K562 (cell line): ENCODE data around the gene CRYBA4. TPM values are rescaled to one million over a fixed set of nuclear protein-coding genes. Genes with fewer than 3 reads are reported as not detected.

ENCODE experiments used
- CBFA2T3 ChIP-seq: fragments of 450-650 bp; IDR thresholded peaks from 2 replicates; pipeline ENCODE4 v1.6.1; 2017
- CREBBP ChIP-seq: IDR thresholded peaks from one replicate; pipeline ENCODE4 v1.6.1; 2012; ENCODE audit warnings: low read depth, mild to moderate bottlenecking, control low read depth, inconsistent platforms, low read length
- ELF1 ChIP-seq: fragments of 200-800 bp; sonication (Bioruptor generic); IDR thresholded peaks from 2 replicates; pipeline ENCODE4 v1.6.1; 2016; ENCODE audit warnings: missing genetic modification characterization, missing compliant biosample characterization
- GATAD2A ChIP-seq: fragments of 450-650 bp; IDR thresholded peaks from 2 replicates; pipeline ENCODE4 v1.6.1; 2017
- L3MBTL2 ChIP-seq: fragments of 450-650 bp; IDR thresholded peaks from 2 replicates; pipeline ENCODE4 v1.6.1; 2016; ENCODE audit warnings: mild to moderate bottlenecking, moderate library complexity
- MAFK ChIP-seq: IDR thresholded peaks from 2 replicates; pipeline ENCODE4 v1.6.1; 2011; ENCODE audit warnings: low read length, improper control_type of control experiment
- MEIS2 ChIP-seq: fragments of 450-650 bp; IDR thresholded peaks from 2 replicates; pipeline ENCODE4 v1.6.1; 2014; ENCODE audit warnings: mild to moderate bottlenecking; ENCODE audit not compliant: partially characterized antibody
- MTF1 ChIP-seq: fragments of 250-450 bp; sonication (Bioruptor Pico); IDR thresholded peaks from 2 replicates; pipeline ENCODE4 v1.9.0; 2021; ENCODE audit warnings: moderate library complexity, mild to moderate bottlenecking, inconsistent platforms, borderline replicate concordance
- NCOA6 ChIP-seq: fragments of 450-650 bp; IDR thresholded peaks from 2 replicates; pipeline ENCODE4 v1.6.1; 2017; ENCODE audit warnings: mild to moderate bottlenecking
- NFXL1 ChIP-seq: fragments of 450-650 bp; formaldehyde crosslinking; IDR thresholded peaks from 2 replicates; pipeline ENCODE4 v1.4.0; 2021; ENCODE audit warnings: mild to moderate bottlenecking
- PHF21A ChIP-seq: fragments of 450-650 bp; IDR thresholded peaks from 2 replicates; pipeline ENCODE4 v1.6.1; 2017; ENCODE audit warnings: low read depth, borderline replicate concordance
- POU5F1 ChIP-seq: fragments of 150-350 bp; IDR thresholded peaks from 2 replicates; pipeline ENCODE4 v1.6.1; 2014; ENCODE audit warnings: borderline replicate concordance, low read length, low read depth, mild to moderate bottlenecking; ENCODE audit not compliant: partially characterized antibody
- PRPF4 ChIP-seq: fragments of 200-400 bp; formaldehyde crosslinking; IDR thresholded peaks from one replicate; pipeline ENCODE4 v1.6.1; 2017; ENCODE audit warnings: low read length, low read depth, mild to moderate bottlenecking; ENCODE audit not compliant: insufficient read depth, poor library complexity, severe bottlenecking
- RBM17 ChIP-seq: fragments of 200-400 bp; formaldehyde crosslinking; IDR thresholded peaks from 2 replicates; pipeline ENCODE4 v1.6.1; 2017; ENCODE audit warnings: low read depth, mild to moderate bottlenecking, low read length, borderline replicate concordance
- TCF3 ChIP-seq: sonication (generic); formaldehyde crosslinking; IDR thresholded peaks from 2 replicates; pipeline ENCODE4 v1.4.0; 2020; ENCODE audit warnings: mild to moderate bottlenecking, missing genetic modification reagents
- ZFP1 ChIP-seq: fragments of 450-650 bp; formaldehyde crosslinking; IDR thresholded peaks from 2 replicates; pipeline ENCODE4 v1.4.0; 2020; ENCODE audit warnings: mild to moderate bottlenecking, mixed read lengths
- ZNF175 ChIP-seq: fragments of 200-800 bp; sonication (Bioruptor generic); IDR thresholded peaks from 2 replicates; pipeline ENCODE4 v1.6.1; 2016; ENCODE audit warnings: low read depth, mild to moderate bottlenecking, missing genetic modification characterization, missing compliant biosample characterization
- ZNF354B ChIP-seq: fragments of 250-450 bp; sonication (Bioruptor Pico); IDR thresholded peaks from 2 replicates; pipeline ENCODE4 v1.4.0; 2020
- ZNF444 ChIP-seq: fragments of 250-450 bp; sonication (Bioruptor Pico); IDR thresholded peaks from 2 replicates; pipeline ENCODE4 v1.4.0; 2020; ENCODE audit warnings: mild to moderate bottlenecking, moderate library complexity
- ZNF551 ChIP-seq: fragments of 250-450 bp; sonication (Bioruptor Pico); IDR thresholded peaks from 2 replicates; pipeline ENCODE4 v1.5.0; 2021; ENCODE audit warnings: mild to moderate bottlenecking, moderate library complexity
- polyA plus RNA-seq, 8 experiments: library from polyadenylated mRNA; depleted of rRNA in 4 of 8; stranded (reverse) in 5 of 8; unstranded in 3 of 8; fragments of >200 nt; fragmentation: Nextera tagmentation in 2 of 8; fragmentation: Illumina TruSeq in 1 of 8; extraction: Ambion mirVana in 2 of 8; extraction: Trizol in 1 of 8; gene quantifications; 2 replicates each; pipeline versions ENCODE4 v1.2.1 to v1.2.3, GENCODE V29; 2011 to 2014; ENCODE audit warnings: inconsistent platforms in 1 of 8, missing spikeins in 1 of 8
- total RNA-seq, 7 experiments: library from RNA; depleted of rRNA in 6 of 7; stranded (reverse); fragments of >200 nt in 6 of 7; fragmentation: Illumina TruSeq in 2 of 7; extraction: Trizol in 2 of 7; gene quantifications; 2 replicates each; pipeline versions ENCODE4 v1.2.1 to v1.2.3, GENCODE V29; 2011 to 2021; ENCODE audit warnings: low replicate concordance in 1 of 7
- TF ChIP-seq, protein P1 (sequence below): IDR thresholded peaks from 2 replicates; pipeline ENCODE4 v1.6.1; 2012; ENCODE audit warnings: low read depth, low read length, improper control_type of control experiment, borderline replicate concordance
- TF ChIP-seq, protein P2 (sequence below): sonication (generic); formaldehyde crosslinking; IDR thresholded peaks from 2 replicates; pipeline ENCODE4 v1.8.1; 2023; ENCODE audit warnings: mild to moderate bottlenecking, missing genetic modification reagents

The CRYBA4 gene
- total and polyA plus RNA-seq, 9 of the 15 experiments (the other 6 are each of a cell fraction or from before 2014, with no cell fraction given): 0.59 to 3.3 (median 1.6) TPM

DNA sequence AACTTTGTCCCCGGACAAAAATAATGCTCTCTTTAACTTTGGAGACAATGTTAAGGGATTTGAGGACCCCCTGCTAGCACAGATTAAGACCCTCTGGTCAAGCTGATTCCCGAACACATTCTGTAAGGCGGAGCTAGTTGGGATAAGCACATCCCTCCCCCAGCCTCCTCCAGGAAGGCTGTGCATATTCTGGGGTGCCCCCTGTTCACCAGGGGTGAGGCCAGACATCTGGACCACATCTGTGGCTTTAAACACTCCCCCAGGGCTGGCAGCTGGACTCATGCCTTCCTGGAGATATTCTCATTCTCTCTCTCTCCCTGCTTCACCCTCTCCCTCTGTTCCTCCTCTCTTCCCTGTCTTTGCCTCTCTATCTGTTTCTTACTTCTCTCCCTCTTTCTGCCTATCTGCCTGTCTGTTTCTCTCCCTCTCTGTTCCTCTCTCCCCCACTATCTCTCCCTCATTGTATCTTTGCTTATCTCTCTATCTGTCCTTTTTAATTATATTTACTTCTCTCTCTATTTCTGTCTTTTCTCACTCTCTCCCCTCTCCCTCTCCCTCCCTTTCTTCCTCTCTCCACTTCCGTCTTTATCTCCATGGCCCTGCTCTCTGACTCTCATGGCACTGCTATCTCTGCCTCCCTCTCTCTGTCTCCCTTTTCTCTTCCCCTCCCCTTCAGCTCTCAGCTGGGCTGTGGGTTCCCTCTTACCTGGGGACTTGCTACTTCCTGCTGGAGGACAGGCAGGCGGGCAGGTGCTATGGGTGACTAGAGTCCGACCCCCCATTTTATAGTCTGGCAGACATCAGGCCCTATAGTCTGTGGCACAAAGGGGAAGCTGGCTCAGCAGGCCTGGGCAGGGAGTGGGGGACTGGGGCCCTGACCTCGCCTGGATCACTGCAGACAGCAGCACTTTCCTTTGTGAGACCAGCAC, 4.2 kb upstream of the CRYBA4 start, which contains the start of gene CRYBB1 (continued):
- TF ChIP-seq MEIS2 (no peak), RBM17 (no peak), ZNF354B (no peak), PHF21A (no peak), TCF3 (CRISPR knock-in tag) (peak; percentile 31; the same call in 1 of the 2 replicates), ZNF175 (CRISPR knock-in tag) (no peak), L3MBTL2 (no peak), GATAD2A (peak; percentile 74; the same call in 1 of the 2 replicates), NCOA6 (no peak), CBFA2T3 (peak; percentile 78), ZNF551 (no peak), MAFK (no peak), PRPF4 (no peak), ZFP1 (no peak), MTF1 (CRISPR knock-in tag) (no peak), ELF1 (peak; percentile 21; the same call in 1 of the 2 replicates), NFXL1 (CRISPR knock-in tag) (no peak), ZNF444 (CRISPR knock-in tag) (no peak), CREBBP (no peak), POU5F1 (no peak)
- TF ChIP-seq, protein P1, sequence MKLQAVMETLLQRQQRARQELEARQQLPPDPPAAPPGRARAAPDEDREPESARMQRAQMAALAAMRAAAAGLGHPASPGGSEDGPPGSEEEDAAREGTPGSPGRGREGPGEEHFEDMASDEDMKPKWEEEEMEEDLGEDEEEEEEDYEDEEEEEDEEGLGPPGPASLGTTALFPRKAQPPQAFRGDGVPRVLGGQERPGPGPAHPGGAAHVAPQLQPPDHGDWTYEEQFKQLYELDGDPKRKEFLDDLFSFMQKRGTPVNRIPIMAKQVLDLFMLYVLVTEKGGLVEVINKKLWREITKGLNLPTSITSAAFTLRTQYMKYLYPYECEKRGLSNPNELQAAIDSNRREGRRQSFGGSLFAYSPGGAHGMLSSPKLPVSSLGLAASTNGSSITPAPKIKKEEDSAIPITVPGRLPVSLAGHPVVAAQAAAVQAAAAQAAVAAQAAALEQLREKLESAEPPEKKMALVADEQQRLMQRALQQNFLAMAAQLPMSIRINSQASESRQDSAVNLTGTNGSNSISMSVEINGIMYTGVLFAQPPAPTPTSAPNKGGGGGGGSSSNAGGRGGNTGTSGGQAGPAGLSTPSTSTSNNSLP: no peak
- TF ChIP-seq, protein P2, sequence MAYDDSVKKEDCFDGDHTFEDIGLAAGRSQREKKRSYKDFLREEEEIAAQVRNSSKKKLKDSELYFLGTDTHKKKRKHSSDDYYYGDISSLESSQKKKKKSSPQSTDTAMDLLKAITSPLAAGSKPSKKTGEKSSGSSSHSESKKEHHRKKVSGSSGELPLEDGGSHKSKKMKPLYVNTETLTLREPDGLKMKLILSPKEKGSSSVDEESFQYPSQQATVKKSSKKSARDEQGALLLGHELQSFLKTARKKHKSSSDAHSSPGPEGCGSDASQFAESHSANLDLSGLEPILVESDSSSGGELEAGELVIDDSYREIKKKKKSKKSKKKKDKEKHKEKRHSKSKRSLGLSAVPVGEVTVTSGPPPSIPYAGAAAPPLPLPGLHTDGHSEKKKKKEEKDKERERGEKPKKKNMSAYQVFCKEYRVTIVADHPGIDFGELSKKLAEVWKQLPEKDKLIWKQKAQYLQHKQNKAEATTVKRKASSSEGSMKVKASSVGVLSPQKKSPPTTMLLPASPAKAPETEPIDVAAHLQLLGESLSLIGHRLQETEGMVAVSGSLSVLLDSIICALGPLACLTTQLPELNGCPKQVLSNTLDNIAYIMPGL (CRISPR knock-in tag): no peak
